ENCODE data around the gene TNIK.
"Not testable (repeated sequence)": the region's sequence is repeated elsewhere in the genome, so short reads cannot be mapped to it uniquely, and the experiment has no call there.

TNIK gene

GRCh38 chr3:171257251-171258203 lies 202.7 kb downstream of the TNIK start:
- no peak for DNase-seq (ENCODE audit: low read depth in 2 of 2)

- no peak for DNase-seq (ENCODE audit: low read depth in 2 of 2)
Observed at GRCh38 chr3:171256445-171257250, 203.6 kb downstream of the TNIK start.

- no peak for DNase-seq (ENCODE audit: low read depth in 2 of 2)
Observed at GRCh38 chr3:171255236-171255806, 204.9 kb downstream of the TNIK start.

- DNase-seq (ENCODE audit: low read depth in 2 of 2), result no peak
Observed at GRCh38 chr3:171254315-171254714, 205.9 kb downstream of the TNIK start.

- DNase-seq (ENCODE audit: low read depth in 2 of 2), result no peak
Observed at GRCh38 chr3:171251835-171252234, 208.4 kb downstream of the TNIK start.

- DNase-seq (ENCODE audit: low read depth in 2 of 2), result no peak
Observed at GRCh38 chr3:171250444-171250843, 209.8 kb downstream of the TNIK start.

- no peak for DNase-seq (ENCODE audit: low read depth in 2 of 2)
Observed at GRCh38 chr3:171249245-171249644, 211.0 kb downstream of the TNIK start.

GRCh38 chr3:171248426-171249111 lies 211.6 kb downstream of the TNIK start:
- DNase-seq (ENCODE audit: low read depth in 2 of 2), result no peak

- no peak for DNase-seq (ENCODE audit: low read depth in 2 of 2)
Observed at GRCh38 chr3:171245796-171246765, 214.1 kb downstream of the TNIK start.

- DNase-seq (ENCODE audit: low read depth in 2 of 2), result no peak
Observed at GRCh38 chr3:171242951-171243350, 217.3 kb downstream of the TNIK start.

- no peak for DNase-seq (ENCODE audit: low read depth in 2 of 2)
Observed at GRCh38 chr3:171242170-171242569, 218.0 kb downstream of the TNIK start.

- DNase-seq (ENCODE audit: low read depth in 2 of 2), result not testable (repeated sequence)
Observed at GRCh38 chr3:171241655-171242054, 218.6 kb downstream of the TNIK start.

GRCh38 chr3:171240504-171240835 lies 219.7 kb downstream of the TNIK start:
- DNase-seq (ENCODE audit: low read depth in 2 of 2), result no peak

- no peak for DNase-seq (ENCODE audit: low read depth in 2 of 2)
Observed at GRCh38 chr3:171239757-171240503, 220.3 kb downstream of the TNIK start.

GRCh38 chr3:171237009-171237385 lies 223.2 kb downstream of the TNIK start:
- DNase-seq (ENCODE audit: low read depth in 2 of 2), result no peak

GRCh38 chr3:171236265-171237008 lies 223.8 kb downstream of the TNIK start:
- DNase-seq (ENCODE audit: low read depth in 2 of 2), result no peak

GRCh38 chr3:171234298-171235010 lies 225.8 kb downstream of the TNIK start:
- no peak for DNase-seq (ENCODE audit: low read depth in 2 of 2)

GRCh38 chr3:171231361-171231760 lies 228.8 kb downstream of the TNIK start:
- no peak for DNase-seq (ENCODE audit: low read depth in 2 of 2)

- no peak for DNase-seq (ENCODE audit: low read depth in 2 of 2)
Observed at GRCh38 chr3:171230865-171231264, 229.3 kb downstream of the TNIK start.

Data from stimulated activated CD4-positive, alpha-beta T cell treated with anti-CD3 and anti-CD28 coated beads, Interleukin-1b, Interleukin-23, amount 100 ng/mL, for 4 hours (primary cell).